ENCODE measurements around the gene RPTN. TPM values are rescaled to one million over a fixed set of nuclear protein-coding genes. Genes with fewer than 3 reads are reported as not detected.

Gene RPTN
- total RNA-seq, 1 donor from 2014 or later: not detected

DNA sequence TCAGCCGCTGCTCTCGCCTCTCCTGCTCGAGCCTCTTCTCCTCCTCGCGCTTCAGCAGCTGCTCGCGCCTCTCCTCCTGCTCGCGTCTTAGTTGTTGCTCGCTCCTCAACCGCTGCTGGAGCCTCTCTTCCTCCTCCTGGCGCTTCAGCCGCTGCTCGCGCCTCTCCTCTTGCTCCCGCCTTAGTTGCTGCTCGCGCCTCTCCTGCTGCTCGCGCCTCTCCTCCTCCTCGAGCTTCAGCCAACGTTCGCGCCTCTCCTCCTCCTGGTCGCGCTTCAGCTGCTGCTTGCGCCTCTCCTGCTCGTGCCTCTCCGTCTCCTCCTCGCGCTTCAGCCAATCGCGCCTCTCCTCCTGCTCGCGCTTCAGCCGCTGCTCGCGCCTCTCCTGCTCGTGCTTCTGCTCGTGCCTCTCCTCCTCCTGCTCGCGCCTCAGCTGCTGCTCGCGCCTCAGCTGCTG lies 47.5 kb downstream of the RPTN start:
- peaks cover 10% of the 10 kb centered on the region for H3K27me3 Mint-ChIP-seq (ENCODE audit: unreplicated experiment)
- TF ChIP-seq, protein P1, sequence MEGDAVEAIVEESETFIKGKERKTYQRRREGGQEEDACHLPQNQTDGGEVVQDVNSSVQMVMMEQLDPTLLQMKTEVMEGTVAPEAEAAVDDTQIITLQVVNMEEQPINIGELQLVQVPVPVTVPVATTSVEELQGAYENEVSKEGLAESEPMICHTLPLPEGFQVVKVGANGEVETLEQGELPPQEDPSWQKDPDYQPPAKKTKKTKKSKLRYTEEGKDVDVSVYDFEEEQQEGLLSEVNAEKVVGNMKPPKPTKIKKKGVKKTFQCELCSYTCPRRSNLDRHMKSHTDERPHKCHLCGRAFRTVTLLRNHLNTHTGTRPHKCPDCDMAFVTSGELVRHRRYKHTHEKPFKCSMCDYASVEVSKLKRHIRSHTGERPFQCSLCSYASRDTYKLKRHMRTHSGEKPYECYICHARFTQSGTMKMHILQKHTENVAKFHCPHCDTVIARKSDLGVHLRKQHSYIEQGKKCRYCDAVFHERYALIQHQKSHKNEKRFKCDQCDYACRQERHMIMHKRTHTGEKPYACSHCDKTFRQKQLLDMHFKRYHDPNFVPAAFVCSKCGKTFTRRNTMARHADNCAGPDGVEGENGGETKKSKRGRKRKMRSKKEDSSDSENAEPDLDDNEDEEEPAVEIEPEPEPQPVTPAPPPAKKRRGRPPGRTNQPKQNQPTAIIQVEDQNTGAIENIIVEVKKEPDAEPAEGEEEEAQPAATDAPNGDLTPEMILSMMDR (IDR thresholded peaks at IDR 0.05; ENCODE audit: unreplicated experiment): no peak
- peaks cover 8% of the 10 kb centered on the region for H3K9me3 Mint-ChIP-seq (ENCODE audit: unreplicated experiment)
- H3K27ac Mint-ChIP-seq (ENCODE audit: unreplicated experiment): no peak overlapping the region
- no peak overlapping the region for H3K4me3 Mint-ChIP-seq (ENCODE audit: unreplicated experiment)
- peak; percentile 35 for DNase-seq (ENCODE audit: low spot score)
- H3K36me3 Mint-ChIP-seq (ENCODE audit: low read depth, unreplicated experiment): peaks cover 10% of the 10 kb centered on the region
- H3K4me1 Mint-ChIP-seq (ENCODE audit: unreplicated experiment): peaks cover 6% of the 10 kb centered on the region

DNA sequence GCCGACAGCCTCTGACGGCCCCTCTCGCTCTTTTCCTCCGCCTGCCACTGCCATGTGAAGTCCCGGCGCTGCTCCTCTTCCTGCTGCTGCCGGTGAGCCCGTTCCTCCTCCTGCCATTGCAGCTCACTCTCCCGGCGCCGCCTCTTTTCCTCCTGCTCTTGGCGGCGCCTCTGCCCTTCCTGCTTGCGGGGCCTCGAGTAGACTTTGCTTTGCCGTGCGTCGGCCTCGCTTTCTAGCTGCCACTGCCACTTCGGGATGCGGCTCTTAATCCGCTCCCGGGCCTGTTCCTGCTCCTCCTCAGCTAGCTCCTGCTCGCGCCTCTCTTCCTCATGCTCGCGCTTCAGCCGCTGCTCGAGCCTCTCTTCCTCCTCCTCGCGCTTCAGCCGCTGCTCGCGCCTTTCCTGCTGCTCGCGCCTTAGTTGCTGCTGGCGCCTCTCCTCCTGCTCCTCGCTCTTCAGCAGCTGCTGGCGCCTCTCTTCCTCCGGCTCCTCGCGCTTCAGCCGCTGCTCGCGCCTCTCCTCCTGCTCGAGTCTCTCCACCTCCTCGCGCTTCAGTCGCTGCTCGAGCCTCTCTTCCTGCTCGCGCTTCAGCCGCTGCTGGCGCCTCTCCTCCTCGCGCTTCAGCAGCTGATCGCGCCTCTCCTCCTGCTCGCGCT lies 48.0 kb downstream of the RPTN start:
- no peak overlapping the region for H3K27ac Mint-ChIP-seq (ENCODE audit: unreplicated experiment)
- TF ChIP-seq, protein P1 (IDR thresholded peaks at IDR 0.05; ENCODE audit: unreplicated experiment): no peak
- peak; percentile 45 for DNase-seq (ENCODE audit: low spot score)
- peaks cover 6% of the 10 kb centered on the region for H3K4me1 Mint-ChIP-seq (ENCODE audit: unreplicated experiment)
- no peak overlapping the region for H3K4me3 Mint-ChIP-seq (ENCODE audit: unreplicated experiment)
- H3K27me3 Mint-ChIP-seq (ENCODE audit: unreplicated experiment): peaks cover 11% of the 10 kb centered on the region
- peaks cover 10% of the 10 kb centered on the region for H3K36me3 Mint-ChIP-seq (ENCODE audit: low read depth, unreplicated experiment)
- H3K9me3 Mint-ChIP-seq (ENCODE audit: unreplicated experiment): peaks cover 8% of the 10 kb centered on the region

DNA sequence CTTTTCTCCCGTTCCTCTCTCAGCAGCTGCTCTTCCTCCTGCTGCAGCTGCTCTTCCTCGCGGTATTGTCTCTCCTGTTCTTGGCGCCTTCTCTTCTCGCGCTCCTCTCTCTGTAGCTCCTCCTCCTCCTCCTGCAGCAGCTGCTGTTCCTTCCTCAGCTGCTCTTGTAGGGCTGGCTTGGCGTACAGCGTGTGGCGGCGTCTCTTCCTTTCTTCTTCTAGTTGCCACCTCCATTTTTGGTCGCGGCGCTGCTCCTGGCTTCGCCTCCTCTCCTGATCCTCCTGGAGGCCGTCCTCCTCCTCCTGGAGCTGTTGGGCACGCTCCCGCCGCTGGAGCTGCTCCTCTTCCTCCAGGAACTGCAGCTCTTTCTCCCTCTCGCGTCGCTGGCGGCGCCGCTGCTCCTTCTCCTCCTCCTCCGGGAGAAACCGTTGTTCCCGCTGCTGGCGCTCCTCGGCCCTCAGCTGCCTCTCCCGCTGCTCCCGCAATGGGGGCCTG lies 48.6 kb downstream of the RPTN start:
- TF ChIP-seq, protein P1 (IDR thresholded peaks at IDR 0.05; ENCODE audit: unreplicated experiment): no peak
- H3K4me1 Mint-ChIP-seq (ENCODE audit: unreplicated experiment): peaks cover 6% of the 10 kb centered on the region
- peaks cover 11% of the 10 kb centered on the region for H3K27me3 Mint-ChIP-seq (ENCODE audit: unreplicated experiment)
- peaks cover 10% of the 10 kb centered on the region for H3K36me3 Mint-ChIP-seq (ENCODE audit: low read depth, unreplicated experiment)
- no peak overlapping the region for H3K4me3 Mint-ChIP-seq (ENCODE audit: unreplicated experiment)
- H3K9me3 Mint-ChIP-seq (ENCODE audit: unreplicated experiment): peaks cover 8% of the 10 kb centered on the region
- DNase-seq (ENCODE audit: low spot score): no peak
- no peak overlapping the region for H3K27ac Mint-ChIP-seq (ENCODE audit: unreplicated experiment)

DNA sequence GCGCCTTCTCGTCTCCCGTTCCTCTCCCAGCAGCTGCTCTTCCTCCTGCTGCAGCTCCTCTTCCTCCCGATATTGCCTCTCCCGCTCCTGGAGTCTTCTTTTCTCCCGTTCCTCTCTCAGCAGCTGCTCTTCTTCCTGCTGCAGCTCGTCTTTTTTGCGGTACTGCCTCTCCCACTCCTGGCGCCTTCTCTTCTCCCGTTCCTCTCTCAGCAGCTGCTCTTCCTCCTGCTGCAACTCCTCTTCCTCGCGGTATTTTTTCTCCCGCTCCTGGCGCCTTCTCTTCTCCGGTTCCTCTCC lies 49.1 kb downstream of the RPTN start:
- H3K9me3 Mint-ChIP-seq (ENCODE audit: unreplicated experiment): peaks cover 8% of the 10 kb centered on the region
- TF ChIP-seq, protein P1 (IDR thresholded peaks at IDR 0.05; ENCODE audit: unreplicated experiment): no peak
- no peak overlapping the region for H3K27ac Mint-ChIP-seq (ENCODE audit: unreplicated experiment)
- no peak overlapping the region for H3K4me3 Mint-ChIP-seq (ENCODE audit: unreplicated experiment)
- peaks cover 6% of the 10 kb centered on the region for H3K4me1 Mint-ChIP-seq (ENCODE audit: unreplicated experiment)
- peaks cover 10% of the 10 kb centered on the region for H3K36me3 Mint-ChIP-seq (ENCODE audit: low read depth, unreplicated experiment)
- DNase-seq (ENCODE audit: low spot score): no peak
- H3K27me3 Mint-ChIP-seq (ENCODE audit: unreplicated experiment): peaks cover 11% of the 10 kb centered on the region

DNA sequence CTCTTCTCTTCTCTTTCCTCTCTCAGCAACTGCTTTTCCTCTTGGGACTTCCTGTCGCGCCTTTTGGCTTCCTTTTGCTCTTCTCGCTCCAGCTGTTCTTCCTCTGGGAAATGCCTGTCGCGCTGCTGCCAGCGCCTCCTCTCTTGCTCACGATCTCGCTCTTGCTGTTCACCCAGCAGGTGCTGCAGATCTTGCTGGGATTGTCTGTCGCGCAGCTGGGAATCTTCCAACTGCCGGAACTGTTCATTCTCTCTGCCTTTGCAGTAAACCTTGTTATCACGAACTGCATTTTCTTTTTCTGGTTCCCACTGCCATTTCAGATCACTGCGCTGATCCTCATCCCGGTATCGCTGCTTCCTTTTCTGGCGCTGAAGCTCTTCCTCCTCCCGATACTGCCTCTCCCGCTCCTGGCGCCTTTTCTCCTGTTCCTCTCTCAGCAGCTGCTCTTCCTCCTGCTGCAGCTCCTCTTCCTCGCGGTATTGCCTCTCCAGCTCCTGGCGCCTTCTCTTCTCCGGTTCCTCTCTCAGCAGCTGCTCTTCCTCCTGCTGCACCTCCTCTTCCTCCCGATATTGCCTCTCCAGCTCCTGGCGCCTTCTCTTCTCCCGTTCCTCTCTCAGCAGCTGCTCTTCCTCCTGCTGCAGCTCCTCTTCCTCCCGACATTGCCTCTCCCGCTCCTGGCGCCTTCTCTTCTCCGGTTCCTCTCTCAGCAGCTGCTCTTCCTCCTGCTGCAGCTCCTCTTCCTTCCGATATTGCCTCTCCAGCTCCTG lies 49.6 kb downstream of the RPTN start:
- TF ChIP-seq, protein P1 (IDR thresholded peaks at IDR 0.05; ENCODE audit: unreplicated experiment): no peak
- Mint-ChIP-seq H3K9me3 (ENCODE audit: unreplicated experiment) (peaks cover 8% of the 10 kb centered on the region), H3K27me3 (ENCODE audit: unreplicated experiment) (peaks cover 11% of the 10 kb centered on the region), H3K4me3 (ENCODE audit: unreplicated experiment) (no peak overlapping the region), H3K4me1 (ENCODE audit: unreplicated experiment) (peaks cover 6% of the 10 kb centered on the region), H3K27ac (ENCODE audit: unreplicated experiment) (no peak overlapping the region), H3K36me3 (ENCODE audit: low read depth, unreplicated experiment) (peaks cover 10% of the 10 kb centered on the region)
- peak; percentile 15 for DNase-seq (ENCODE audit: low spot score)

Data from endothelial cell (in vitro differentiated cells).